Neural crest cell (in vitro differentiated cells): ENCODE results near the gene ZNF532. TPM values are rescaled to one million over a fixed set of nuclear protein-coding genes. Genes with fewer than 3 reads are reported as not detected.
A peak's percentile ranks its signal among the peaks of the same experiment; 100 is the strongest.

ENCODE experiments used
- DNase-seq: peaks from one replicate; pipeline ENCODE4 v3.0.0; 2021; ENCODE audit warnings: low read depth, mixed read lengths, low spot score
- H3K27ac Mint-ChIP-seq: one replicate; pipeline ENCODE4 v1.8.0; 2021; ENCODE audit warnings: mild to moderate bottlenecking, mixed read lengths; ENCODE audit not compliant: unreplicated experiment
- H3K27me3 Mint-ChIP-seq: 2 replicates; pipeline ENCODE4 v1.8.0; 2021; ENCODE audit warnings: low read depth, mild to moderate bottlenecking, mixed read lengths
- H3K36me3 Mint-ChIP-seq: 2 replicates; pipeline ENCODE4 v1.8.0; 2021; ENCODE audit warnings: low read depth, mild to moderate bottlenecking, mixed read lengths
- H3K4me1 Mint-ChIP-seq: 2 replicates; pipeline ENCODE4 v1.8.0; 2021; ENCODE audit warnings: mixed read lengths
- H3K4me3 Mint-ChIP-seq: one replicate; pipeline ENCODE4 v1.8.0; 2021; ENCODE audit warnings: mild to moderate bottlenecking, mixed read lengths
- H3K9me3 Mint-ChIP-seq: 2 replicates; pipeline ENCODE4 v1.8.0; 2021; ENCODE audit warnings: mixed read lengths
- CTCF ChIP-seq: fragments of 200-600 bp; sonication (generic); conservative IDR thresholded peaks from 2 replicates; pipeline ENCODE4 v1.5.0; 2021; ENCODE audit warnings: antibody characterized with exemption, mild to moderate bottlenecking
- total RNA-seq: library from RNA; stranded (reverse); gene quantifications from 2 replicates; pipeline ENCODE4 v1.2.1, GENCODE V29; 2021

ZNF532 gene
- total RNA-seq, 1 donor from 2014 or later, result 171 TPM

GRCh38 chr18:59026364-59026763 is 161.7 kb downstream of the ZNF532 start:
- Mint-ChIP-seq H3K27me3 (no peaks in the 10 kb centered on the region), H3K9me3 (no peaks in the 10 kb centered on the region), H3K27ac (no peak overlapping the region), H3K4me1 (peaks cover 21% of the 10 kb centered on the region), H3K36me3 (no peaks in the 10 kb centered on the region), H3K4me3 (no peak overlapping the region)
- DNase-seq, result no peak
- no peak for TF ChIP-seq CTCF

- no peaks in the 10 kb centered on the region for H3K9me3 Mint-ChIP-seq
- DNase-seq, result no peak
- no peak overlapping the region for H3K27ac Mint-ChIP-seq
- H3K4me3 Mint-ChIP-seq, result no peak overlapping the region
- TF ChIP-seq CTCF, result no peak
- H3K27me3 Mint-ChIP-seq, result no peaks in the 10 kb centered on the region
- H3K36me3 Mint-ChIP-seq, result no peaks in the 10 kb centered on the region
- peaks cover 26% of the 10 kb centered on the region for H3K4me1 Mint-ChIP-seq
Measured at GRCh38 chr18:59026831-59027410, 162.2 kb downstream of the ZNF532 start.

GRCh38 chr18:59029663-59030429 is 165.2 kb downstream of the ZNF532 start:
- Mint-ChIP-seq H3K27me3 (no peaks in the 10 kb centered on the region), H3K4me1 (peaks cover 33% of the 10 kb centered on the region), H3K9me3 (no peaks in the 10 kb centered on the region), H3K4me3 (peak overlapping the region; percentile 11), H3K36me3 (no peaks in the 10 kb centered on the region), H3K27ac (peak overlapping the region; percentile 86)
- no peak for TF ChIP-seq CTCF
- peak; percentile 41 for DNase-seq

- Mint-ChIP-seq H3K27ac (peak overlapping the region; percentile 91), H3K4me1 (peaks cover 33% of the 10 kb centered on the region), H3K36me3 (no peaks in the 10 kb centered on the region), H3K4me3 (no peak overlapping the region), H3K9me3 (no peaks in the 10 kb centered on the region), H3K27me3 (no peaks in the 10 kb centered on the region)
- no peak for TF ChIP-seq CTCF
- no peak for DNase-seq
Measured at GRCh38 chr18:59032308-59032707, 167.6 kb downstream of the ZNF532 start.

- Mint-ChIP-seq H3K36me3 (no peaks in the 10 kb centered on the region), H3K4me3 (no peak overlapping the region), H3K27ac (no peak overlapping the region), H3K4me1 (peaks cover 33% of the 10 kb centered on the region), H3K27me3 (no peaks in the 10 kb centered on the region), H3K9me3 (no peaks in the 10 kb centered on the region)
- no peak for TF ChIP-seq CTCF
- DNase-seq, result no peak
Measured at GRCh38 chr18:59033359-59033758, 168.7 kb downstream of the ZNF532 start.
